Neutrophil (primary cell): Measurements from ENCODE around the gene ERCC4.

ENCODE experiments used
- H3K27ac ChIP-seq: fragments of 200-600 bp; sonication (generic); 2 replicates; pipeline ENCODE4 v1.5.1; 2016; ENCODE audit warnings: mild to moderate bottlenecking, moderate library complexity
- H3K27me3 ChIP-seq: fragments of 200-600 bp; sonication (generic); 2 replicates; pipeline ENCODE4 v1.6.0; 2016; ENCODE audit warnings: mild to moderate bottlenecking
- H3K36me3 ChIP-seq: fragments of 200-600 bp; sonication (generic); 2 replicates; pipeline ENCODE4 v1.5.1; 2017
- H3K4me1 ChIP-seq, 2 experiments: fragments of 200-600 bp in 1 of 2; sonication (generic) in 1 of 2; 1 replicate in 1 of 2; 2 replicates in 1 of 2; pipeline versions ENCODE4 v1.5.1 to v1.6.1; 2013 to 2016; ENCODE audit warnings: low read depth in 1 of 2, low read length in 1 of 2, mild to moderate bottlenecking in 1 of 2, moderate library complexity in 1 of 2; ENCODE audit not compliant: control insufficient read depth in 1 of 2, insufficient read depth in 1 of 2
- H3K4me3 ChIP-seq, 2 experiments: fragments of 200-600 bp in 1 of 2; sonication (generic) in 1 of 2; 1 replicate in 1 of 2; 2 replicates in 1 of 2; pipeline ENCODE4 v1.5.1; 2013 to 2016; ENCODE audit warnings: low read depth in 1 of 2, low read length in 1 of 2, mild to moderate bottlenecking in 1 of 2, moderate library complexity in 1 of 2
- H3K9me3 ChIP-seq: fragments of 200-600 bp; sonication (generic); 2 replicates; pipeline ENCODE4 v1.5.1; 2016
- CTCF ChIP-seq: fragments of 200-600 bp; sonication (generic); IDR thresholded peaks from 2 replicates; pipeline ENCODE4 v1.5.1; 2016; ENCODE audit warnings: antibody characterized with exemption

The ERCC4 gene

GRCh38 chr16:13931845-13932244 is 11.9 kb downstream of the ERCC4 start:
- Histone ChIP-seq H3K4me1 (peaks cover 0 to 3% of the 10 kb centered on the region in 2 experiments), H3K27ac (no peak overlapping the region), H3K9me3 (no peaks in the 10 kb centered on the region), H3K27me3 (no peaks in the 10 kb centered on the region), H3K4me3 (no peak overlapping the region), H3K36me3 (peaks cover 23% of the 10 kb centered on the region)
- no peak for TF ChIP-seq CTCF

GRCh38 chr16:13935408-13935807 is 15.5 kb downstream of the ERCC4 start:
- Histone ChIP-seq H3K27me3 (no peaks in the 10 kb centered on the region), H3K9me3 (no peaks in the 10 kb centered on the region), H3K4me3 (no peak overlapping the region), H3K36me3 (peaks cover 39% of the 10 kb centered on the region), H3K27ac (no peak overlapping the region), H3K4me1 (no peaks in the 10 kb centered on the region)
- no peak for TF ChIP-seq CTCF

DNA sequence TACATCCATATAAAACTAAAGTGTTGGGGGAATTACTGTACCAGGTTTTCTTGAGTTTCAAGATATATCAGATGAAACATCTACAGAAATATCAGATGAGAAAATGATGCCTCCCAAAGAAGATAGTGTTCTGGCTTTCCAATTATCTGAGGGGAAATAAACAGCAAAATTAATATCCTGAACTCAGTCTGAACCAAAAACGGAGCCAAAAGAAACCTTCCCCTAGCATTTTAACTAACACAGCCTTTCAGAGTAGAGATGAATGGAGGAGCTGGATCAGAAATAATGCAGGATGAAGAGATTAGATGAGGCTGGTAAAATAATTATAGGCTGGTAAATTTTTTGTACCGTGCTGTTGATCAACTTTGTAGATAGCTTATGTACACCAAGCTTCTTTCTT is 16.2 kb downstream of the ERCC4 start:
- Histone ChIP-seq H3K36me3 (peaks cover 39% of the 10 kb centered on the region), H3K9me3 (no peaks in the 10 kb centered on the region), H3K4me1 (no peaks in the 10 kb centered on the region), H3K27me3 (no peaks in the 10 kb centered on the region), H3K27ac (no peak overlapping the region), H3K4me3 (no peak overlapping the region)
- TF ChIP-seq CTCF = no peak

DNA sequence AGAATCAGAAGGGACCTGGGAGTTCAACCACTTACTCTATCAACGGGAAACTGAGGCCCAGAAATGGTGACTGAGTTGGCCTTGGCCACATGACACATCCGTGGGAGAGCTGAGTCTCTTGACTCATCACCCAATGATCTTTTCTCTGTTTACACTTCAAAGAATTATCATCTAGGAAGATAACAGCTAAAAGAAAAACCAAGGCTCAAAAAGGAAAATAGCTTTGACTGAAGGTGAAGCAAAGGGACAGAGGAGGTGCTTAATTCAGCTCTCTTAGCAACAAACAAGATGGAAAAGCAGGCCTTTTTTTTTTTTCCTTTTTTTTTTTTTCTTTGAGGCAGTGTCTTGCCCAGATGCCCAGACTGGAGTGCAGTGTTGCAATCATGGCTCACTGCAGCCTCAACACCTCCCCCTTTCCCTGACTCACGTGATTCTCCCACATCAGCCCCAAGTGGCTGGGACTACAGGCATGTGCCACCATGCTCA is 16.7 kb downstream of the ERCC4 start:
- no peak overlapping the region for H3K4me3 ChIP-seq
- H3K27ac ChIP-seq = no peak overlapping the region
- no peak for TF ChIP-seq CTCF
- H3K36me3 ChIP-seq = peaks cover 39% of the 10 kb centered on the region
- H3K27me3 ChIP-seq = no peaks in the 10 kb centered on the region
- no peaks in the 10 kb centered on the region for H3K9me3 ChIP-seq
- H3K4me1 ChIP-seq = no peaks in the 10 kb centered on the region

DNA sequence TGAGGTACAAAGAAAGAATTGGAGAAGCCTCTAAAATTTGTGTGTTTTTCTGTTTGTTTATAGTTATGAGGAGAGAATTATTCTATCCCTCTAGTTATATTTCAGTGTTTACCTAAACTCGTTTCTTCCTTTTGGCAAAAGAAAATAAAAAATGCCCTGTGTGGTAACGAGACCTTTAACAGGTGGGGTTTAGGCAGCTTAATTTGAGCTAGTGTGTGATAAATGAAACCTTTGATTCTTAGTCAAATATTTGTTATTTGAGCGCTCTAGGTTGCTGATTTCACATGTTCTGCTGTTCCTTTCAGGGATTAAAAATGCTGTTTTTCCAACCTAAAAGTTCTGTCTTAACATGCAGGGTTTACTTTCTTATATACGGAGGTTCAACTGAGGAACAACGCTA is 17.5 kb downstream of the ERCC4 start:
- peaks cover 36% of the 10 kb centered on the region for H3K36me3 ChIP-seq
- H3K27me3 ChIP-seq = no peaks in the 10 kb centered on the region
- H3K27ac ChIP-seq = no peak overlapping the region
- TF ChIP-seq CTCF = no peak
- H3K9me3 ChIP-seq = no peaks in the 10 kb centered on the region
- H3K4me1 ChIP-seq = no peaks in the 10 kb centered on the region
- H3K4me3 ChIP-seq = no peak overlapping the region

- Histone ChIP-seq H3K4me1 (no peaks in the 10 kb centered on the region), H3K36me3 (peaks cover 34% of the 10 kb centered on the region), H3K4me3 (no peak overlapping the region), H3K27ac (no peak overlapping the region), H3K9me3 (no peaks in the 10 kb centered on the region), H3K27me3 (no peaks in the 10 kb centered on the region)
- no peak for TF ChIP-seq CTCF
Observed at GRCh38 chr16:13938480-13938879, 18.5 kb downstream of the ERCC4 start.
